Neuronal stem cell (in vitro differentiated cells): Measurements from ENCODE around the gene MMP15.
"Not testable (repeated sequence)": the region's sequence is repeated elsewhere in the genome, so short reads cannot be mapped to it uniquely, and the experiment has no call there.

ENCODE experiments used
- DNase-seq: peaks from one replicate; pipeline ENCODE4 v3.0.0-alpha.2; 2013; ENCODE audit warnings: low spot score
- H2AFZ ChIP-seq: one replicate; pipeline ENCODE4 v1.6.1; 2013; ENCODE audit warnings: mild to moderate bottlenecking, low read length, inconsistent platforms
- H2AK5ac ChIP-seq: 2 replicates; pipeline ENCODE4 v1.6.1; 2013; ENCODE audit warnings: low read depth, mild to moderate bottlenecking, inconsistent platforms, low read length, moderate library complexity, mixed read lengths
- H2BK120ac ChIP-seq: 2 replicates; pipeline ENCODE4 v1.6.1; 2013; ENCODE audit warnings: low read depth, mild to moderate bottlenecking, inconsistent platforms, low read length, moderate library complexity, mixed read lengths
- H2BK12ac ChIP-seq: one replicate; pipeline ENCODE4 v1.6.1; 2013; ENCODE audit warnings: low read length, inconsistent platforms
- H2BK15ac ChIP-seq: 2 replicates; pipeline ENCODE4 v1.6.1; 2013; ENCODE audit warnings: mild to moderate bottlenecking, low read length, inconsistent platforms, mixed read lengths
- H2BK5ac ChIP-seq: one replicate; pipeline ENCODE4 v1.6.1; 2013; ENCODE audit warnings: inconsistent platforms, mild to moderate bottlenecking, low read length, moderate library complexity
- H3K14ac ChIP-seq: one replicate; pipeline ENCODE4 v1.6.1; 2013; ENCODE audit warnings: low read length, inconsistent platforms
- H3K18ac ChIP-seq: 2 replicates; pipeline ENCODE4 v1.6.1; 2013; ENCODE audit warnings: low read length, inconsistent platforms
- H3K23ac ChIP-seq: 2 replicates; pipeline ENCODE4 v1.6.1; 2013; ENCODE audit warnings: low read depth, mild to moderate bottlenecking, mixed read lengths, low read length, inconsistent platforms; ENCODE audit not compliant: poor library complexity
- H3K27ac ChIP-seq: replicated peaks from 3 replicates; pipeline ENCODE4 v1.5.1; 2013; ENCODE audit warnings: low read length, inconsistent platforms
- H3K27me3 ChIP-seq, 3 experiments: 2 replicates each; pipeline ENCODE4 v1.6.1; 2013; ENCODE audit warnings: low read length in 3 of 3, mild to moderate bottlenecking in 2 of 3, inconsistent platforms in 1 of 3, low read depth in 1 of 3, mixed read lengths in 1 of 3, moderate library complexity in 1 of 3; ENCODE audit not compliant: control insufficient read depth in 3 of 3, insufficient read depth in 3 of 3
- H3K36me3 ChIP-seq, 2 donors: replicated peaks in 1 of 2; 2 replicates each; pipeline ENCODE4 v1.6.1; 2013; ENCODE audit warnings: low read length in 2 of 2; ENCODE audit not compliant: control insufficient read depth in 2 of 2, insufficient read depth in 2 of 2
- H3K4ac ChIP-seq: 2 replicates; pipeline ENCODE4 v1.6.1; 2013; ENCODE audit warnings: inconsistent platforms, mild to moderate bottlenecking, low read length, moderate library complexity
- H3K4me1 ChIP-seq, 2 donors: 1 replicate in 1 of 2; 2 replicates in 1 of 2; pipeline ENCODE4 v1.6.1; 2013; ENCODE audit warnings: low read length in 2 of 2, low read depth in 1 of 2; ENCODE audit not compliant: control insufficient read depth in 2 of 2, insufficient read depth in 1 of 2
- H3K4me2 ChIP-seq: one replicate; pipeline ENCODE4 v1.6.1; 2013; ENCODE audit warnings: mild to moderate bottlenecking, low read length, inconsistent platforms; ENCODE audit not compliant: insufficient read depth, poor library complexity, severe bottlenecking
- H3K4me3 ChIP-seq, 2 donors: 2 replicates each; pipeline ENCODE4 v1.5.1; 2013; ENCODE audit warnings: low read length in 2 of 2, mild to moderate bottlenecking in 2 of 2, inconsistent platforms in 1 of 2, moderate library complexity in 1 of 2
- H3K79me1 ChIP-seq: one replicate; pipeline ENCODE4 v1.6.1; 2013; ENCODE audit warnings: low read depth, mild to moderate bottlenecking, inconsistent platforms, low read length, moderate library complexity
- H3K9ac ChIP-seq: one replicate; pipeline ENCODE4 v1.6.1; 2013; ENCODE audit warnings: mild to moderate bottlenecking, low read depth, low read length, inconsistent platforms; ENCODE audit not compliant: poor library complexity
- H3K9me3 ChIP-seq, 2 donors: replicated peaks in 1 of 2; 2 replicates each; pipeline versions ENCODE3 to v1.6.1; 2013; ENCODE audit warnings: low read length in 2 of 2, mild to moderate bottlenecking in 2 of 2, inconsistent platforms in 1 of 2, low read depth in 1 of 2, mixed read lengths in 1 of 2, moderate library complexity in 1 of 2; ENCODE audit not compliant: control insufficient read depth in 2 of 2, insufficient read depth in 1 of 2
- H4K8ac ChIP-seq: one replicate; pipeline ENCODE4 v1.6.1; 2013; ENCODE audit warnings: low read depth, mild to moderate bottlenecking, inconsistent platforms, low read length, moderate library complexity
- H4K91ac ChIP-seq: one replicate; pipeline ENCODE4 v1.6.1; 2013; ENCODE audit warnings: low read length, low read depth, mild to moderate bottlenecking, inconsistent platforms; ENCODE audit not compliant: poor library complexity
- WGBS, 2 donors: extraction: QIAGEN DNeasy Blood & Tissue Kit; methylation state at CpG; one replicate each; pipeline ENCODE4 v1.1.7; 2013; ENCODE audit warnings: missing lambda C conversion rate in 2 of 2, mixed read lengths in 1 of 2; ENCODE audit not compliant: insufficient read length in 2 of 2, insufficient replicate concordance in 1 of 2; ENCODE audit errors: extremely low coverage in 2 of 2; 5-methylcytosine and 5-hydroxymethylcytosine counted together

MMP15 gene

DNA sequence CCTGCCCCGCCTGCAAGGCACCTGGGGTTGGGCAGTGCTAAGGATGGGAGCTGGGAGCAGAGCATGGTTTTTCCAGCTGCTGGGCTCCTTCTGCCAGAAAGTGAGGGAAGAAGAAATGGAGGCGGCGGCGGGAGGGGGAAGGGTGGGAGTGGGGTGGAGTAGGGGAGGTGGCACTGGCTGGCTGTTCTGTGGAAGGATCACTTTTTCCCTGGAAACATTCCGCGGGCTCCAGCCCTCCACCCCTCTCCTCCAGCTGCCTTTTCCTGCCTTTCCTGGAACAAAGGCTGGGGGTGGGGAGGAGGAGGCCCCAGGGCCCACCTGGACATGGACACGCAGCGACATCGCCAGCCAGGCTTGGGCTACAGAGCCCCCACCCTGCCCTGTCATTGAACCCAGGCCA lies 62.5 kb downstream of the MMP15 start:
- peaks cover 0 to 6% (median 0%) of the 10 kb centered on the region in 3 experiments for H3K27me3 ChIP-seq
- peak overlapping the region; percentile 13 for H2BK120ac ChIP-seq
- DNase-seq = no peak
- peak overlapping the region; percentile 31 for H3K18ac ChIP-seq
- H3K4me3 ChIP-seq = no peak overlapping the region
- H2AK5ac ChIP-seq = no peak overlapping the region
- peak overlapping the region; percentile 8 for H3K23ac ChIP-seq
- WGBS, 2 donors = no CpG with 5 or more reads among the region's 9 CpGs
- H3K4me1 ChIP-seq = peaks cover 0 to 12% of the 10 kb centered on the region in 2 donors
- no peak overlapping the region for H4K8ac ChIP-seq
- no peak overlapping the region for H3K27ac ChIP-seq
- H4K91ac ChIP-seq = no peak overlapping the region
- H3K4ac ChIP-seq = no peak overlapping the region
- no peaks in the 10 kb centered on the region for H3K79me1 ChIP-seq
- no peak overlapping the region for H3K14ac ChIP-seq
- peak overlapping the region; percentile 23 for H2BK15ac ChIP-seq
- no peak overlapping the region for H2AFZ ChIP-seq
- H3K36me3 ChIP-seq = no peaks in the 10 kb centered on the region
- no peak overlapping the region for H2BK5ac ChIP-seq
- H2BK12ac ChIP-seq = no peak overlapping the region
- H3K4me2 ChIP-seq = no peak overlapping the region
- peaks cover 0 to 8% of the 10 kb centered on the region in 2 donors for H3K9me3 ChIP-seq
- peak overlapping the region; percentile 73 for H3K9ac ChIP-seq

DNA sequence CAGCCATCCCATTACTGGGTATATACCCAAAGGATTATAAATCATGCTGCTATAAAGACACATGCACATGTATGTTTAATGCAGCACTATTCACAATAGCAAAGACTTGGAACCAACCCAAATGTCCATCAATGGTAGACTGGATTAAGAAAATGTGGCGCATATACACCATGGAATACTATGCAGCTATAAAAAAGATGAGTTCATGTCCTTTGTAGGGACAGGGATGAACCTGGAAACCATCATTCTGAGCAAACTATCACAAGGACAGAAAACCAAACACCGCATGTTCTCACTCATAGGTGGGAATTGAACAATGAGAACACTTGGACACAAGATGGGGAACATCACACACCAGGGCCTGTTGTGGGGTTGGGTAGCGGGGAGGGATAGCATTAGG lies 64.8 kb downstream of the MMP15 start:
- H4K91ac ChIP-seq, H2AFZ ChIP-seq, H2BK15ac ChIP-seq, H3K23ac ChIP-seq, H2BK120ac ChIP-seq, H3K9me3 ChIP-seq, H3K36me3 ChIP-seq, H3K18ac ChIP-seq, H2AK5ac ChIP-seq, H3K4ac ChIP-seq, H3K14ac ChIP-seq, H3K27ac ChIP-seq, H4K8ac ChIP-seq, DNase-seq, H3K27me3 ChIP-seq, H2BK12ac ChIP-seq, H3K4me2 ChIP-seq, H3K4me3 ChIP-seq, H3K79me1 ChIP-seq, H3K9ac ChIP-seq, H2BK5ac ChIP-seq: not testable (repeated sequence)
- no CpG with 5 or more reads among the region's 3 CpGs for WGBS, 2 donors
- H3K4me1 ChIP-seq = peaks cover 0 to 12% of the 10 kb centered on the region in 2 donors

DNA sequence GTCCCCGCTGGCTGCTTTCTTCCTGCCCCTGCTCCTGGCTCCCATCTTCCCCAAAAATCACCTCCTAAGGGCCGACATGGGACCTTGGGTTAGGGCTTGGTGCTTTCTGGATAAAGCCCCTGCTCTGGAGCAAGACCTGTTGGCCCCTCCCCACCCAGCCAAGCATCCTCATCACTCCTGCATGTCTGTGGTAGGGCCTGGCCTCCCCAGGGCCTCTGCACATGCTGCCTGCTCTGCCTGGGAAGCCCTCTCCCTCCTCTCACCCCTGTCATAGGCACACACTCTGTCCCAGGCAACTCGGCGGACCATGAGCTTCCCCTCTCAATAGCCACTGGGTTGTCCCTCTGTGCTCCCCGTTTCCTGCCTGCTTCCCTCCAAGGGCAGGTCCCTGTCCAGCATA lies 68.5 kb downstream of the MMP15 start:
- no peak overlapping the region for H3K4me3 ChIP-seq
- no peaks in the 10 kb centered on the region for H3K9me3 ChIP-seq
- H3K9ac ChIP-seq = peak overlapping the region; percentile 57
- no peak overlapping the region for H4K8ac ChIP-seq
- no peak overlapping the region for H2BK5ac ChIP-seq
- no CpG with 5 or more reads among the region's 5 CpGs for WGBS, 2 donors
- peaks cover 0 to 11% (median 0%) of the 10 kb centered on the region in 3 experiments for H3K27me3 ChIP-seq
- peaks cover 3 to 12% of the 10 kb centered on the region in 2 donors for H3K4me1 ChIP-seq
- no peak overlapping the region for H3K4me2 ChIP-seq
- H3K27ac ChIP-seq = no peak overlapping the region
- no peaks in the 10 kb centered on the region for H3K36me3 ChIP-seq
- H2BK120ac ChIP-seq = no peak overlapping the region
- no peak overlapping the region for H3K18ac ChIP-seq
- no peak overlapping the region for H2BK12ac ChIP-seq
- H3K23ac ChIP-seq = peak overlapping the region; percentile 1
- no peak overlapping the region for H3K4ac ChIP-seq
- no peak overlapping the region for H2AFZ ChIP-seq
- no peak overlapping the region for H4K91ac ChIP-seq
- peaks cover 2% of the 10 kb centered on the region for H3K79me1 ChIP-seq
- DNase-seq = no peak
- H2AK5ac ChIP-seq = peak overlapping the region; percentile 47
- no peak overlapping the region for H2BK15ac ChIP-seq
- no peak overlapping the region for H3K14ac ChIP-seq

DNA sequence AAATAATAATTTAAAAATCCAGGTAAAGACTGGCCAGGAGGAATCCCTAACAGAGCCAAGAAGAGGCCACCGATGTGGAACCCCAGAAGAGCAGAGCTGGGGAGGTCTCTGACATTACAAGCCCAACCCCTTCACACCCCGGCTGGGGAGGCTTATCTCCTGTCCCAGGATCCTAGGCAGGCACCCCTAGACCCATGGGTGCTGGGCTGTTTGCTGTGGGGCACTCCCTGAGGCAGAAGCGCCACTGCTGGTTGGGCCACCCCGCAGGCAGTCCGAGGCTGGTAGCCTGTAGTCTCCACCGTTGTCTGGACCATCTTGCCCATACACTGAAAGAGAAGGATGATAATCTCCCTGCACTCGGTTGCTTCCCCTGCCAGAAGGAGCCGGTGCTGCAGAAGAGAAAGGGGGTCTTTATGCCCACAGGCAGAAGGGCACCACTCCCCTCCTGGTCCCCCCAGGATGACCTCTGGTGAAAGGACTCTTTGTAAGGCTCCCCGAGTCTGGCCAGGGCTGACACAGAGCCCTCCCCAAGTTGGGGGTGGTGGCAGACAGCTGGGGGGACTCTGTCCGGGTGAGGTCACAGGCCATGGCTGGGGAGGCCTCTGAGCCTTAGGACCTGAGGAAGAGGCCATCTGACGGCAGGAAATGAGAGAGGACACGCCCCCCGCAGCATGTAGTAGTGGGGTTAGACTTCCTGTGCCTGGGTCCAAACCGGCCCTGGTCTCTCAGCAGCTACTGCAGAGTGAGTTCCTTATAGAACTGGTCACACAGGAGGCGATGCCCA lies 69.4 kb downstream of the MMP15 start:
- Histone ChIP-seq H3K9ac (no peak overlapping the region), H3K4ac (no peak overlapping the region)
- no peak for DNase-seq

More for the DNA sequence above, 69.4 kb downstream of the MMP15 start:
- no CpG with 5 or more reads among the region's 15 CpGs for WGBS, 2 donors
- Histone ChIP-seq H3K9me3 (no peaks in the 10 kb centered on the region), H3K18ac (peak overlapping the region; percentile 57), H2BK120ac (no peak overlapping the region), H2AK5ac (peak overlapping the region; percentile 75), H3K14ac (peak overlapping the region; percentile 38), H3K79me1 (peaks cover 2% of the 10 kb centered on the region), H4K8ac (peak overlapping the region; percentile 65), H4K91ac (no peak overlapping the region), H3K4me1 (peaks cover 4 to 17% of the 10 kb centered on the region in 2 donors), H3K27me3 (peaks cover 0 to 17% (median 0%) of the 10 kb centered on the region in 3 experiments), H3K27ac (no peak overlapping the region), H3K4me2 (no peak overlapping the region), H2AFZ (peak overlapping the region; percentile 54), H3K4me3 (no peak overlapping the region), H3K36me3 (no peaks in the 10 kb centered on the region), H2BK12ac (peak overlapping the region; percentile 41), H3K23ac (peak overlapping the region; percentile 55), H2BK15ac (peak overlapping the region; percentile 67), H2BK5ac (peak overlapping the region; percentile 93)
